HepG2 (cell line): ENCODE data around the gene VEPH1. TPM values are rescaled to one million over a fixed set of nuclear protein-coding genes. Genes with fewer than 3 reads are reported as not detected.

Experiments used
- ATAC-seq: fragments of 200-7000 bp; cut with Tn5 transposase; 3 replicates; pipeline ENCODE4 v1.9.1; 2020; ENCODE audit warnings: mild to moderate bottlenecking, moderate library complexity
- BruUV-seq: library from RNA; stranded (reverse); fragments of 400-500 nt; replicated peaks from 2 replicates; lab custom pipeline; 2021; lab: Mats Ljungman, UMichigan
- CTCF ChIA-PET: fragments of 300-600 bp; formaldehyde crosslinking; extraction: SDS; loops from one replicate; lab custom pipeline; 2021; ENCODE audit warnings: low total read pairs, inconsistent platforms, low intra/inter-chr PET ratio; lab: Yijun Ruan, JAX
- POLR2A ChIA-PET: fragments of 350-600 bp; sonication (Branson Sonifier 250); formaldehyde crosslinking; loops from one replicate; lab custom pipeline; 2020; ENCODE audit warnings: antibody characterized with exemption, inconsistent platforms; lab: Yijun Ruan, JAX
- DNase-seq: peaks from one replicate; pipeline ENCODE4 v3.0.0-alpha.2; 2015; ENCODE audit warnings: low spot score
- FAIRE-seq: peaks from 3 replicates; lab custom pipeline; 2011; peaks lifted over from hg19 to GRCh38; lab: Jason Lieb, UNC
- H2AFZ ChIP-seq: one replicate; pipeline ENCODE4 v1.6.1; 2011; ENCODE audit warnings: low read length, inconsistent platforms
- H3K27ac ChIP-seq: fragments of 300-600 bp; 3 replicates; pipeline ENCODE4 v1.8.0; 2011; ENCODE audit warnings: mixed run types, mild to moderate bottlenecking, mixed read lengths, low read length, inconsistent platforms; ENCODE audit not compliant: insufficient read depth; ENCODE audit errors: extremely low read length
- H3K27me3 ChIP-seq, 2 experiments: fragments of 200-600 bp in 1 of 2; 2 replicates in 1 of 2; 3 replicates in 1 of 2; pipeline versions ENCODE4 v1.6.0 to v1.8.0; 2011; ENCODE audit warnings: low read length in 2 of 2, mild to moderate bottlenecking in 2 of 2, moderate library complexity in 2 of 2, inconsistent platforms in 1 of 2; ENCODE audit not compliant: insufficient read depth in 2 of 2, control insufficient read depth in 1 of 2
- H3K36me3 ChIP-seq, 2 experiments: fragments of 200-600 bp in 1 of 2; replicated peaks in 1 of 2; 2 replicates in 1 of 2; 3 replicates in 1 of 2; pipeline versions ENCODE4 v1.5.1 to v1.8.0; 2011; ENCODE audit warnings: low read length in 2 of 2, inconsistent platforms in 1 of 2; ENCODE audit not compliant: insufficient read depth in 2 of 2, control insufficient read depth in 1 of 2
- H3K4me1 ChIP-seq: 2 replicates; pipeline ENCODE4 v1.5.1; 2012; ENCODE audit warnings: low read length, inconsistent platforms; ENCODE audit not compliant: insufficient read depth
- H3K4me2 ChIP-seq: 2 replicates; pipeline ENCODE4 v1.6.0; 2011; ENCODE audit warnings: low read depth, low read length, inconsistent platforms
- H3K4me3 ChIP-seq, 3 experiments: fragments of 200-600 bp in 1 of 3; sonication (generic), shearing (Covaris generic) in 1 of 3; replicated peaks in 1 of 3; 2 replicates each; pipeline ENCODE4 v1.5.1; 2011 to 2016; ENCODE audit warnings: low read length in 3 of 3, inconsistent platforms in 2 of 3, low read depth in 2 of 3, mild to moderate bottlenecking in 2 of 3, control low read depth in 1 of 3, mixed read lengths in 1 of 3; ENCODE audit not compliant: insufficient read depth in 1 of 3
- H3K79me2 ChIP-seq: one replicate; pipeline ENCODE4 v1.6.1; 2011; ENCODE audit warnings: low read length, inconsistent platforms; ENCODE audit not compliant: insufficient read depth
- H3K9ac ChIP-seq: 2 replicates; pipeline ENCODE4 v1.6.0; 2011; ENCODE audit warnings: mild to moderate bottlenecking, low read depth, low read length, inconsistent platforms; ENCODE audit not compliant: insufficient read depth
- H3K9me3 ChIP-seq: 2 replicates; pipeline ENCODE4 v1.5.1; 2012; ENCODE audit warnings: mild to moderate bottlenecking, low read length
- H4K20me1 ChIP-seq: 2 replicates; pipeline ENCODE4 v1.6.0; 2011; ENCODE audit warnings: inconsistent platforms, mild to moderate bottlenecking, low read length, moderate library complexity; ENCODE audit not compliant: insufficient read depth
- DR1 ChIP-seq: sonication (generic); formaldehyde crosslinking; IDR thresholded peaks from 2 replicates; pipeline ENCODE4 v1.8.0; 2021; ENCODE audit warnings: mild to moderate bottlenecking, missing genetic modification reagents, inconsistent platforms
- HNF1B ChIP-seq: sonication (generic); formaldehyde crosslinking; IDR thresholded peaks from 2 replicates; pipeline ENCODE4 v1.5.1; 2020; ENCODE audit warnings: mild to moderate bottlenecking, moderate library complexity, missing genetic modification reagents
- HOXA9 ChIP-seq: sonication (generic); formaldehyde crosslinking; IDR thresholded peaks from 2 replicates; pipeline ENCODE4 v1.8.1; 2022; ENCODE audit warnings: missing genetic modification reagents, mild to moderate bottlenecking, moderate library complexity, borderline replicate concordance
- LRRFIP1 ChIP-seq: sonication (generic); formaldehyde crosslinking; conservative IDR thresholded peaks from 2 replicates; pipeline ENCODE4 v1.4.0; 2020; ENCODE audit warnings: missing genetic modification reagents
- MTERF4 ChIP-seq: sonication (generic); formaldehyde crosslinking; IDR thresholded peaks from 2 replicates; pipeline ENCODE4 v1.8.0; 2023; ENCODE audit warnings: mild to moderate bottlenecking, missing genetic modification reagents
- NR2F6 ChIP-seq, 2 experiments: IDR thresholded peaks; 2 replicates each; pipeline ENCODE4 v1.6.1; 2016; ENCODE audit warnings: antibody characterized with exemption in 1 of 2, mild to moderate bottlenecking in 1 of 2
- PHF20 ChIP-seq: sonication (generic); formaldehyde crosslinking; IDR thresholded peaks from 2 replicates; pipeline ENCODE4 v1.5.0; 2020; ENCODE audit warnings: mild to moderate bottlenecking, missing genetic modification reagents
- ZFX ChIP-seq: sonication (generic); formaldehyde crosslinking; IDR thresholded peaks from 2 replicates; pipeline ENCODE4 v1.4.0; 2020; ENCODE audit warnings: mild to moderate bottlenecking, low read depth, missing genetic modification reagents, moderate library complexity
- ZNF382 ChIP-seq: sonication (generic); formaldehyde crosslinking; IDR thresholded peaks from 2 replicates; pipeline ENCODE4 v1.5.0; 2020; ENCODE audit warnings: missing genetic modification reagents, mild to moderate bottlenecking, borderline replicate concordance
- ZNF564 ChIP-seq: sonication (generic); formaldehyde crosslinking; IDR thresholded peaks from 2 replicates; pipeline ENCODE4 v1.8.1; 2023; ENCODE audit warnings: mild to moderate bottlenecking, missing genetic modification reagents
- ZNF574 ChIP-seq: sonication (generic); formaldehyde crosslinking; IDR thresholded peaks from 2 replicates; pipeline ENCODE4 v1.4.0; 2020; ENCODE audit warnings: missing genetic modification reagents
- ZNF616 ChIP-seq: sonication (generic); formaldehyde crosslinking; IDR thresholded peaks from 2 replicates; pipeline ENCODE4 v1.5.0; 2020; ENCODE audit warnings: low read depth, mild to moderate bottlenecking, missing genetic modification reagents
- ZSCAN20 ChIP-seq: sonication (generic); formaldehyde crosslinking; IDR thresholded peaks from 2 replicates; pipeline ENCODE4 v1.4.0; 2020; ENCODE audit warnings: missing genetic modification reagents, mild to moderate bottlenecking, borderline replicate concordance
- WGBS: methylation state at CpG from one replicate; pipeline ENCODE4 v1.1.6; 2017; ENCODE audit warnings: low lambda C conversion rate; 5-methylcytosine and 5-hydroxymethylcytosine counted together
- in situ Hi-C: cut with HindIII; loops from 2 replicates; pipeline ENCODE4 v1.10.0; 2017; ENCODE audit warnings: low pct_unique_long_range_greater_than_20kb; ENCODE audit not compliant: extremely low pct_ligation_motif_present
- intact Hi-C: fragments of 100-400 bp; cut with micrococcal nuclease; formaldehyde crosslinking; loops from one replicate; pipeline ENCODE4 v1.10.0; 2022; ENCODE audit not compliant: unreplicated experiment
- polyA plus RNA-seq, 8 experiments: library from polyadenylated mRNA; depleted of rRNA in 3 of 8; stranded (reverse) in 7 of 8; unstranded in 1 of 8; fragments of >200 nt; fragmentation: Illumina TruSeq in 4 of 8; extraction: Trizol in 4 of 8; gene quantifications; 2 replicates each; pipeline versions ENCODE4 v1.2.1 to v1.2.3, GENCODE V29; 2011 to 2016; ENCODE audit warnings: low read depth in 4 of 8, missing spikeins in 1 of 8, mixed read lengths in 1 of 8; ENCODE audit not compliant: insufficient read depth in 1 of 8
- total RNA-seq, 5 experiments: library from RNA; depleted of rRNA; stranded (reverse); fragments of >200 nt; fragmentation: Illumina TruSeq; extraction: Trizol; gene quantifications; 2 replicates each; pipeline ENCODE4 v1.2.3, GENCODE V29; 2016; ENCODE audit warnings: low read depth in 1 of 5

The VEPH1 gene
- total and polyA plus RNA-seq, 2 of the 13 experiments (the other 11 are each of a cell fraction or from before 2014, with no cell fraction given), result not detected

- DNase-seq, result no peak
- CTCF ChIA-PET, result interaction anchor here (1.2 to 1.9 kb wide), 2 partner anchors 39 to 40 kb away, joined by 3 to 16 read pairs; no protein-coding TSS in a partner anchor
- 0 out of 5 replicates have a peak, but pooled peaks cover 0 to 1% of the 10 kb centered on the region in 2 experiments for H3K27me3 ChIP-seq
- no peaks in the 10 kb centered on the region for H3K36me3 ChIP-seq
- WGBS, result 13% methylated on average over 9 of the region's 9 CpGs
- H3K9me3 ChIP-seq, result no peaks in the 10 kb centered on the region
- H3K9ac ChIP-seq, result no peak overlapping the region
- no peak for FAIRE-seq
- H2AFZ ChIP-seq, result no peak overlapping the region
- POLR2A ChIA-PET, result no interaction called here
- no peak overlapping the region for H3K27ac ChIP-seq
- H4K20me1 ChIP-seq, result no peaks in the 10 kb centered on the region
- BruUV-seq, result no TSS peak
- intact Hi-C loops (no loop called here), in situ Hi-C loops (no loop called here)
- no peak overlapping the region for H3K4me2 ChIP-seq
- H3K79me2 ChIP-seq, result no peaks in the 10 kb centered on the region
- ATAC-seq, result no peak
- no peaks in the 10 kb centered on the region for H3K4me1 ChIP-seq
- no peak overlapping the region for H3K4me3 ChIP-seq
- TF ChIP-seq ZNF382 (CRISPR knock-in tag), result no peak
- no peak for TF ChIP-seq LRRFIP1 (CRISPR knock-in tag)
- no peak for TF ChIP-seq NR2F6 (IDR thresholded peaks at IDR 0.05)
- no peak for TF ChIP-seq NR2F6 (CRISPR knock-in tag; IDR thresholded peaks at IDR 0.05)
- no peak for TF ChIP-seq HNF1B (CRISPR knock-in tag)
- TF ChIP-seq PHF20, result no peak
- TF ChIP-seq ZNF564 (CRISPR knock-in tag), result no peak
- TF ChIP-seq ZFX, result no peak
- no peak for TF ChIP-seq MTERF4 (CRISPR knock-in tag)
- no peak for TF ChIP-seq ZNF616 (CRISPR knock-in tag)
- no peak for TF ChIP-seq DR1 (CRISPR knock-in tag)
- TF ChIP-seq ZSCAN20 (CRISPR knock-in tag), result no peak
- no peak for TF ChIP-seq ZNF574
- no peak for TF ChIP-seq HOXA9 (CRISPR knock-in tag)
These were observed 30.3 kb upstream of the VEPH1 start for GRCh38 chr3:157533298-157534070.
